Measurements from ENCODE around the gene DNAI1. TPM values are rescaled to one million over a fixed set of nuclear protein-coding genes. Genes with fewer than 3 reads are reported as not detected.

Gene DNAI1
- total RNA-seq, 1 donor from 2014 or later: 1.8 TPM

- Histone ChIP-seq H3K27ac (ENCODE audit: low read depth, low read length) (no peak overlapping the region), H3K9me3 (ENCODE audit: insufficient read depth, low read depth, low read length) (no peaks in the 10 kb centered on the region), H3K27me3 (ENCODE audit: insufficient read depth, low read length) (peaks cover 17% of the 10 kb centered on the region), H3K4me2 (ENCODE audit: low read length) (no peak overlapping the region), H3K4me3 (ENCODE audit: insufficient read depth, low read depth, low read length) (no peak overlapping the region), H2AFZ (ENCODE audit: low read depth, low read length) (no peak overlapping the region), H3K4me1 (ENCODE audit: insufficient read depth, low read length) (no peaks in the 10 kb centered on the region), H3K36me3 (ENCODE audit: insufficient read depth, low read length) (no peaks in the 10 kb centered on the region), H3K9ac (ENCODE audit: low read length) (no peak overlapping the region), H4K20me1 (ENCODE audit: insufficient read depth, low read length) (peaks cover 5% of the 10 kb centered on the region), H3K79me2 (ENCODE audit: insufficient read depth, low read length) (no peaks in the 10 kb centered on the region)
- no peaks in the 10 kb centered on the region for H3K4me1 Mint-ChIP-seq (ENCODE audit: low read depth, unreplicated experiment)
- H3K36me3 Mint-ChIP-seq (ENCODE audit: low read depth, unreplicated experiment): peaks cover 3% of the 10 kb centered on the region
- DNase-seq (ENCODE audit: low read depth) (peak; percentile 57), FAIRE-seq (peak; percentile 43)
- H3K9me3 Mint-ChIP-seq (ENCODE audit: unreplicated experiment): no peaks in the 10 kb centered on the region
- H3K4me3 Mint-ChIP-seq (ENCODE audit: unreplicated experiment): no peak overlapping the region
- peaks cover 46% of the 10 kb centered on the region for H3K27me3 Mint-ChIP-seq (ENCODE audit: low read depth, unreplicated experiment)
- TF ChIP-seq CTCF (IDR thresholded peaks at IDR 0.05; ENCODE audit: insufficient read depth, low read depth, low read length) (peak; percentile 64), EZH2 (IDR thresholded peaks at IDR 0.05; ENCODE audit: insufficient read depth, low read length) (no peak)
- no peak overlapping the region for H3K27ac Mint-ChIP-seq (ENCODE audit: unreplicated experiment)
Measured at GRCh38 chr9:34546834-34547827, 88.5 kb downstream of the DNAI1 start.

GRCh38 chr9:34547960-34548611, 89.5 kb downstream of the DNAI1 start:
- no peaks in the 10 kb centered on the region for H3K4me1 Mint-ChIP-seq (ENCODE audit: low read depth, unreplicated experiment)
- no peak overlapping the region for H3K4me2 ChIP-seq (ENCODE audit: low read length)
- no peaks in the 10 kb centered on the region for H3K9me3 Mint-ChIP-seq (ENCODE audit: unreplicated experiment)
- H3K27ac Mint-ChIP-seq (ENCODE audit: unreplicated experiment): no peak overlapping the region
- no peak overlapping the region for H3K4me3 Mint-ChIP-seq (ENCODE audit: unreplicated experiment)
- DNase-seq (ENCODE audit: low read depth): peak; percentile 8
- peaks cover 20% of the 10 kb centered on the region for H3K27me3 ChIP-seq (ENCODE audit: insufficient read depth, low read length)
- TF ChIP-seq EZH2 (IDR thresholded peaks at IDR 0.05; ENCODE audit: insufficient read depth, low read length) (no peak), CTCF (IDR thresholded peaks at IDR 0.05; ENCODE audit: insufficient read depth, low read depth, low read length) (peak; percentile 61)
- H3K9ac ChIP-seq (ENCODE audit: low read length): no peak overlapping the region
- no peak overlapping the region for H2AFZ ChIP-seq (ENCODE audit: low read depth, low read length)
- H3K4me3 ChIP-seq (ENCODE audit: insufficient read depth, low read depth, low read length): no peak overlapping the region
- FAIRE-seq: no peak
- no peaks in the 10 kb centered on the region for H3K79me2 ChIP-seq (ENCODE audit: insufficient read depth, low read length)
- no peaks in the 10 kb centered on the region for H3K9me3 ChIP-seq (ENCODE audit: insufficient read depth, low read depth, low read length)
- H3K4me1 ChIP-seq (ENCODE audit: insufficient read depth, low read length): no peaks in the 10 kb centered on the region
- H3K27me3 Mint-ChIP-seq (ENCODE audit: low read depth, unreplicated experiment): peaks cover 52% of the 10 kb centered on the region
- no peaks in the 10 kb centered on the region for H3K36me3 ChIP-seq (ENCODE audit: insufficient read depth, low read length)
- H4K20me1 ChIP-seq (ENCODE audit: insufficient read depth, low read length): peaks cover 5% of the 10 kb centered on the region
- peaks cover 2% of the 10 kb centered on the region for H3K36me3 Mint-ChIP-seq (ENCODE audit: low read depth, unreplicated experiment)
- no peak overlapping the region for H3K27ac ChIP-seq (ENCODE audit: low read depth, low read length)

Data from astrocyte (in vitro differentiated cells and primary cell).